Activated T-cell treated with anti-CD3 and anti-CD28 coated beads, Interleukin-2, amount 50 U/mL, for 24 hours (primary cell): ENCODE results near the gene LRCH3.
A peak's percentile ranks its signal among the peaks of the same experiment; 100 is the strongest.
"Not testable (repeated sequence)": the region's sequence is repeated elsewhere in the genome, so short reads cannot be mapped to it uniquely, and the experiment has no call there.

Experiments
- DNase-seq: peaks from one replicate; pipeline ENCODE4 v3.0.0-alpha.2; 2020
- H3K27ac Mint-ChIP-seq: 2 replicates; pipeline ENCODE4 v1.8.0; 2020; ENCODE audit warnings: mild to moderate bottlenecking, mixed read lengths
- H3K27me3 Mint-ChIP-seq: 2 replicates; pipeline ENCODE4 v1.8.0; 2020; ENCODE audit warnings: mixed read lengths
- H3K36me3 Mint-ChIP-seq: 2 replicates; pipeline ENCODE4 v1.8.0; 2020; ENCODE audit warnings: low read depth, mixed read lengths
- H3K4me1 Mint-ChIP-seq: 2 replicates; pipeline ENCODE4 v1.8.0; 2020; ENCODE audit warnings: low read depth, mixed read lengths
- H3K4me3 Mint-ChIP-seq: 2 replicates; pipeline ENCODE4 v1.8.0; 2020; ENCODE audit warnings: mild to moderate bottlenecking, moderate library complexity, mixed read lengths
- H3K9me3 Mint-ChIP-seq: 2 replicates; pipeline ENCODE4 v1.8.0; 2020; ENCODE audit warnings: mixed read lengths

Gene LRCH3

GRCh38 chr3:197899833-197900478 lies 108.9 kb downstream of the LRCH3 start:
- no peak overlapping the region for H3K27ac Mint-ChIP-seq
- no peak for DNase-seq
- H3K27me3 Mint-ChIP-seq, result no peaks in the 10 kb centered on the region
- H3K9me3 Mint-ChIP-seq, result no peaks in the 10 kb centered on the region
- H3K36me3 Mint-ChIP-seq, result no peaks in the 10 kb centered on the region
- no peak overlapping the region for H3K4me3 Mint-ChIP-seq
- H3K4me1 Mint-ChIP-seq, result peaks cover 4% of the 10 kb centered on the region

DNA sequence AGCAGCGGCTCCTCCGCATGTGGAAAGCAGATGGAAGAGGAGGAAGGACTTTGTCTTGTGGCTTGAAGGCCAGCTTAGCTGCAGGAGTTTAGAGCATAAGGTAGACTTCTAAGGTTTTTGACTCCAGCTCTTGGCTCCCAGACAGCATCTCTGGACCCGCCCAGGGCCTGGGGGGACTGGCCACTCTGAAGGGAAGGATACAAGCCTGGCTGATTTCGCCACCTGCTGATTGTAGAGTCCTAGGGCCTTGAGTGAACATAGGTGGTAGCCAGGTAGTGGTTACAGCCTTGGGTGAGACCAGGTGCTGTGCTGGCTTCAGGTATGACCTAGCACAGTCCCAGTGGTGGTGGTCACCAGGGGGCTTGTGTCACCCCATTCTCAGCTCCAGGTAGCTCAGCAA lies 110.6 kb downstream of the LRCH3 start:
- Mint-ChIP-seq H3K9me3 (no peaks in the 10 kb centered on the region), H3K4me1 (peaks cover 18% of the 10 kb centered on the region), H3K27me3 (no peaks in the 10 kb centered on the region), H3K36me3 (no peaks in the 10 kb centered on the region), H3K4me3 (no peak overlapping the region), H3K27ac (no peak overlapping the region)
- DNase-seq, result no peak

DNA sequence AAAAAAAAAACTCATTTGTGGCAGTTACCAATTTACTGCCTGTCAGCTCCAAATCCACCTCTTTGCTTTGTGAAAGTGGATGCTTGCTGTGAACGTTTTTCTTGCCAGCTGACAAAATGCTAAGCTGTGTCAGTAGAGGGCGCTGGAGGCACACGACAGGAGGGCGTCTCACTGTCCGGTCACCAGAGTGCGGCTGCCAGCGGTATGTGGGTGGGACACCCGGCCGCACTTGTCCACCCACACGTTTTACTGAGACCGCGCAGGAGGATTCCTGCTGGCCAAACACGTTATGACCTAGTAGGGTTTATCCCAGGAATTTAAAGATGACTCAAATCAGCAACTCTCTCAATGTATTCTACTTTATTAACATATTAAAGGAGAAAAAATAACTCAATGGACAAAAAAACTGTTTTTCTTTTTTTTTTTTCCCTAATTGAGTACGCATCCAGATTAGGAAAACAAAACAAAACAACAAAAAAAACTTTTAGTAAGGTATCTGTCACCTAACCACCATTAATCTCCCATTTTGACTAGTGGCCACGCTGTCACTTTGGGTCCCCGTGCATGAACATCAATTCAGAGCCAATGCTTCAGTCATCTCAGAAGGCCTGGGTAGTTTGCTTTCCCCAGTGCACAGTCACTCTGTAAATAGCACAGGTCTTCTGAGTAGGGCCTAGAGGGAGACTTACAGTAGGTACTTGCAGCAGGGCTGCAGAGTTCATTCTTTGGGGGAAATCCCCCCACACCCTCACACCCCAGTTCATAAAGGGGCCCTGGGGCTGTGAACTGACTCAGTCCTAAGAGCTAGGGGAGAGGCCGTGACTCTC lies 115.2 kb downstream of the LRCH3 start:
- Mint-ChIP-seq H3K9me3 (no peaks in the 10 kb centered on the region), H3K4me3 (peak overlapping the region; percentile 47), H3K27ac (peak overlapping the region; percentile 95), H3K36me3 (peaks cover 12% of the 10 kb centered on the region), H3K27me3 (no peaks in the 10 kb centered on the region), H3K4me1 (peaks cover 38% of the 10 kb centered on the region)
- DNase-seq, result peak; percentile 84

DNA sequence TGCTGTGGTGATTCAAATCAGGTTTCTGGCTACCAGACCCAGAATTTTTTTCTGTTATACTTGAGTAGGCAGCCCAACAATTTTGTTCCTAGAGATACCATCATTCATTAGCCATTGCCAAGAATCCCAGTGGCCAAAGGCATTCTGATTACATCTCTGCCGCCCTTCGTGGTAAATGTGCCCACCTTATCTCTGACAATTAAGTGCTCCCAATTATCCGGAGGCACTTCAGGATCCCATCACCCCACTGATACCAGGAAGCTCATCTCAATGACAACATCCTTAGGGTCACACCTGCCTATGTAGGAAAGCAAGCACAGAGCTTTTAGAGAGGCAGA lies 115.8 kb downstream of the LRCH3 start:
- peaks cover 12% of the 10 kb centered on the region for H3K36me3 Mint-ChIP-seq
- H3K4me1 Mint-ChIP-seq, result peaks cover 38% of the 10 kb centered on the region
- DNase-seq, result no peak
- no peaks in the 10 kb centered on the region for H3K9me3 Mint-ChIP-seq
- peak overlapping the region; percentile 95 for H3K27ac Mint-ChIP-seq
- H3K27me3 Mint-ChIP-seq, result no peaks in the 10 kb centered on the region
- H3K4me3 Mint-ChIP-seq, result peak overlapping the region; percentile 47

- H3K4me3 Mint-ChIP-seq, result peak overlapping the region; percentile 47
- H3K27me3 Mint-ChIP-seq, result no peaks in the 10 kb centered on the region
- H3K4me1 Mint-ChIP-seq, result peaks cover 38% of the 10 kb centered on the region
- H3K27ac Mint-ChIP-seq, result peak overlapping the region; percentile 95
- H3K36me3 Mint-ChIP-seq, result peaks cover 12% of the 10 kb centered on the region
- DNase-seq, result no peak
- no peaks in the 10 kb centered on the region for H3K9me3 Mint-ChIP-seq
These were observed 116.1 kb downstream of the LRCH3 start for GRCh38 chr3:197907196-197907595.

DNA sequence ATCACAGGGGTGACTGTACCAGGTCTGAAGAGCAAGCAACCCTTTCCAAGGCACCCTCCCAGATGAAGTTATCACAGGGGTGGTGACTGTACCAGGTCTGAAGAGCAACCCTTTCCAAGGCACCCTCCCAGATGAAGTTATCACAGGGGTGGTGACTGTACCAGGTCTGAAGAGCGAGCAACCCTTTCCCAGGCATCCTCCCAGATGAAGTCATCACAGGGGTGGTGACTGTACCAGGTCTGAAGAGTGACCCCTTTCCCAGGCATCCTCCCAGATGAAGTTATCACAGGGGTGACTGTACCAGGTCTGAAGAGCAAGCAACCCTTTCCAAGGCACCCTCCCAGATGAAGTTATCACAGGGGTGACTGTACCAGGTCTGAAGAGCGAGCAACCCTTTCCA lies 117.5 kb downstream of the LRCH3 start:
- peaks cover 21% of the 10 kb centered on the region for H3K36me3 Mint-ChIP-seq
- not testable (repeated sequence) for DNase-seq, H3K27ac Mint-ChIP-seq

GRCh38 chr3:197908957-197909701 lies 118.1 kb downstream of the LRCH3 start:
- Mint-ChIP-seq H3K36me3 (peaks cover 21% of the 10 kb centered on the region), H3K27me3 (no peaks in the 10 kb centered on the region), H3K4me3 (peak overlapping the region; percentile 35), H3K4me1 (peaks cover 47% of the 10 kb centered on the region), H3K9me3 (no peaks in the 10 kb centered on the region), H3K27ac (no peak overlapping the region)
- no peak for DNase-seq

More for the DNA sequence above, 117.5 kb downstream of the LRCH3 start:
- not testable (repeated sequence) for H3K27me3 Mint-ChIP-seq, H3K9me3 Mint-ChIP-seq
- H3K4me3 Mint-ChIP-seq, result peak overlapping the region; percentile 46
- H3K4me1 Mint-ChIP-seq, result peaks cover 42% of the 10 kb centered on the region

- peaks cover 21% of the 10 kb centered on the region for H3K4me1 Mint-ChIP-seq
- peaks cover 17% of the 10 kb centered on the region for H3K36me3 Mint-ChIP-seq
- H3K27ac Mint-ChIP-seq, result peak overlapping the region; percentile 34
- peak; percentile 35 for DNase-seq
- H3K27me3 Mint-ChIP-seq, result no peaks in the 10 kb centered on the region
- no peaks in the 10 kb centered on the region for H3K9me3 Mint-ChIP-seq
- peak overlapping the region; percentile 77 for H3K4me3 Mint-ChIP-seq
These were observed 121.9 kb downstream of the LRCH3 start for GRCh38 chr3:197912741-197913476.

- Mint-ChIP-seq H3K36me3 (peaks cover 16% of the 10 kb centered on the region), H3K27ac (peak overlapping the region; percentile 34), H3K4me3 (no peak overlapping the region), H3K4me1 (peaks cover 16% of the 10 kb centered on the region), H3K27me3 (no peaks in the 10 kb centered on the region), H3K9me3 (no peaks in the 10 kb centered on the region)
- no peak for DNase-seq
These were observed 122.8 kb downstream of the LRCH3 start for GRCh38 chr3:197913641-197914380.

GRCh38 chr3:197921429-197922275 lies 130.6 kb downstream of the LRCH3 start:
- H3K4me3 Mint-ChIP-seq, DNase-seq, H3K9me3 Mint-ChIP-seq, H3K27me3 Mint-ChIP-seq: not testable (repeated sequence)
- H3K36me3 Mint-ChIP-seq, result peaks cover 18% of the 10 kb centered on the region
- H3K4me1 Mint-ChIP-seq, result peaks cover 10% of the 10 kb centered on the region
- peak overlapping the region; percentile 76 for H3K27ac Mint-ChIP-seq

DNA sequence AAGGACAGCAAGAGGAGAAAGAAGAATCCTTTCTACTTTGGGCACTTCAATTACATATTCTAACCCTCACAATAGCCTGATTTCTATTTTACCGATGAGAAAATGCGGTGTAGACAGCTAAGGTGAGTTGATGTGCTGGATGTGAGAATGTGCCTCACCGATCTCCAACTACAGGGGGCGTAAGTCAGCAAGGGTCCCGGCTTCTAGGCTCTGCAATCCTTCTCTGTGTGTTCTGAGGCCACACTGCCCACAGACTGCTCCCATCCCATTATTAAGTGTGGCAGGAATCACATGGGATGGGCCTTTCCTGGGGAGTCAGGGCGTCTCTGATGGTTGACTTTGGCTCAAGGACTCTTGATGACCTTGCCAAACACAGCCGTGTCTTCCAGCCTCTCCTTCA lies 135.4 kb downstream of the LRCH3 start:
- DNase-seq, result no peak
- H3K4me3 Mint-ChIP-seq, result no peak overlapping the region
- peaks cover 33% of the 10 kb centered on the region for H3K36me3 Mint-ChIP-seq
- H3K9me3 Mint-ChIP-seq, result no peaks in the 10 kb centered on the region
- H3K27ac Mint-ChIP-seq, result no peak overlapping the region
- no peaks in the 10 kb centered on the region for H3K27me3 Mint-ChIP-seq
- peaks cover 7% of the 10 kb centered on the region for H3K4me1 Mint-ChIP-seq

DNA sequence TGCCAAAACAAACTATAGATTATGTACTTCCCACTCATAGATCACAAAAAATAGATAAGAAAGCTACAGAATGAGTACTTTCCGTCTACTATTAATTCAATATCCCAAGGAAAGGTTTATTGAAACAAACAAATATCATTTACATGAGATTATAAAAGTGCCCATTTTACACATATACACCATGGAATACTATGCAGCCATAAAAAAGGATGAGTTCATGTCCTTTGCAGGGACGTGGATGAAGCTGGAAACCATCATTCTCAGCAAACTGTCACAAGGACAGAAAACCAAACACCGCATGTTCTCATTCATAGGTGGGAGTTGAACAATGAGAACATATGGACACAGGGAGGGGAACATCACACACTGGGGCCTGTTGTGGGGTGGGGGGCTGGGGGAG lies 136.5 kb downstream of the LRCH3 start:
- not testable (repeated sequence) for H3K27ac Mint-ChIP-seq, H3K27me3 Mint-ChIP-seq, H3K9me3 Mint-ChIP-seq, DNase-seq, H3K4me1 Mint-ChIP-seq, H3K4me3 Mint-ChIP-seq
- H3K36me3 Mint-ChIP-seq, result peaks cover 32% of the 10 kb centered on the region

DNA sequence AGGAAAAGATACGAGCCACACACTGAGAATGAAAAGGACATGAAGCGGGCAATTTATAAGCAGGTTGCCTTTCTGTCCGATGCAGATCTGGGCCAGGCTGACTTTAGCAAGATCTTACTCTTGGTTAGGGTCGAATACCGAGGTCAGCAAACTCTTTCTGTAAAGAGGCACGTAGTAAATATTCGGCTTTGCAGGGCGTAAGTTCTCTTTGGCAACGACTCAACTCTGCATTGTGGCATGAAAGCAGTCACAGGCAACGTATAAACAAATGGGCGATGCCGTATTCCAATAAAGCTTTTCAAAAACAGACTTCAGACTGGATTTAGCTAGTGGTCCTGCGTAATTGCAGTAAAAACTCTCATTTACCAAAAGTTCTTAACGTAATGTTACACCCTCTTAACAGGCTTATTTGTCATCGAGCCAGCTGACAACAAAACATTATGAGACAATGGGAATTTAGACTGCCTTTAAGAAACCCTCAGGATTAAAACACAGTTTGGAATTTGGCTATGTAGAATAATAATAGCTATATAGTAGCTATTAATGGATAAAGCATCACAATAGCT lies 145.8 kb downstream of the LRCH3 start:
- Mint-ChIP-seq H3K27ac (no peak overlapping the region), H3K9me3 (no peaks in the 10 kb centered on the region), H3K4me3 (no peak overlapping the region), H3K36me3 (peaks cover 9% of the 10 kb centered on the region), H3K4me1 (peaks cover 10% of the 10 kb centered on the region), H3K27me3 (no peaks in the 10 kb centered on the region)
- DNase-seq, result no peak
